Erythroblast (primary cell): Measurements from ENCODE around the gene ADAMTS2.

Experiments
- GATA1 ChIP-seq: IDR thresholded peaks from 2 replicates; pipeline ENCODE4 v1.6.1; 2011; ENCODE audit warnings: low read depth, mild to moderate bottlenecking, control low read depth, low read length, moderate library complexity
- POLR2A ChIP-seq: IDR thresholded peaks from 2 replicates; pipeline ENCODE4 v1.6.1; 2011; ENCODE audit warnings: mild to moderate bottlenecking, low read length

- TF ChIP-seq POLR2A (no peak), GATA1 (no peak)
These were observed 73.9 kb downstream of the ADAMTS2 start for GRCh38 chr5:179271428-179271734.
